A673 (cell line): Measurements from ENCODE around the gene KCNF1. TPM values are rescaled to one million over a fixed set of nuclear protein-coding genes. Genes with fewer than 3 reads are reported as not detected.

Source experiments
- BruUV-seq: library from RNA; stranded (reverse); fragments of 400-500 nt; replicated peaks from 2 replicates; lab custom pipeline; 2021; lab: Mats Ljungman, UMichigan
- CTCF ChIA-PET: fragments of 300-600 bp; sonication (Branson Sonifier 250); formaldehyde crosslinking; loops from one replicate; lab custom pipeline; 2022; ENCODE audit warnings: antibody characterized with exemption; lab: Charles Lee
- POLR2A ChIA-PET: fragments of 300-600 bp; sonication (Branson Sonifier 250); formaldehyde crosslinking; loops from one replicate; lab custom pipeline; 2022; ENCODE audit warnings: antibody characterized with exemption; ENCODE audit not compliant: low non-redundant PET; lab: Charles Lee
- DNase-seq: peaks from one replicate; pipeline ENCODE4 v3.0.0-alpha.2; 2015; ENCODE audit warnings: low spot score
- H3K27ac ChIP-seq: fragments of 200-600 bp; sonication (generic); 2 replicates; pipeline ENCODE4 v1.5.1; 2016; ENCODE audit warnings: mixed run types, low read depth, mild to moderate bottlenecking, mixed read lengths, antibody characterized with exemption, low read length; ENCODE audit not compliant: poor library complexity, severe bottlenecking
- H3K27me3 ChIP-seq: fragments of 200-600 bp; sonication (generic); replicated peaks from 2 replicates; pipeline ENCODE4 v1.6.1; 2017; ENCODE audit warnings: mixed run types, low read depth, mild to moderate bottlenecking, mixed read lengths, antibody characterized with exemption, low read length; ENCODE audit not compliant: insufficient read depth, poor library complexity
- H3K36me3 ChIP-seq: fragments of 200-600 bp; sonication (generic); 2 replicates; pipeline ENCODE4 v1.6.1; 2016; ENCODE audit warnings: mixed run types, mild to moderate bottlenecking, mixed read lengths, antibody characterized with exemption, low read length; ENCODE audit not compliant: insufficient read depth, poor library complexity, severe bottlenecking
- H3K4me1 ChIP-seq: fragments of 200-600 bp; sonication (generic); 2 replicates; pipeline ENCODE4 v1.6.1; 2017; ENCODE audit warnings: mixed run types, mild to moderate bottlenecking, mixed read lengths, antibody characterized with exemption, low read length; ENCODE audit not compliant: insufficient read depth, poor library complexity, severe bottlenecking
- H3K4me3 ChIP-seq: fragments of 200-600 bp; sonication (generic); 2 replicates; pipeline ENCODE4 v1.5.1; 2016; ENCODE audit warnings: low read depth, mixed run types, mild to moderate bottlenecking, mixed read lengths, low read length; ENCODE audit not compliant: poor library complexity, severe bottlenecking
- H3K9me3 ChIP-seq: fragments of 200-600 bp; sonication (generic); 2 replicates; pipeline ENCODE4 v1.6.1; 2016; ENCODE audit warnings: mixed run types, low read depth, mild to moderate bottlenecking, mixed read lengths, antibody characterized with exemption, low read length; ENCODE audit not compliant: poor library complexity, severe bottlenecking
- EZH2 ChIP-seq: fragments of 200-600 bp; sonication (generic); IDR thresholded peaks from 2 replicates; pipeline ENCODE4 v1.6.1; 2017; ENCODE audit warnings: borderline replicate concordance, low read depth, mild to moderate bottlenecking, mixed read lengths, antibody characterized with exemption, low read length; ENCODE audit not compliant: poor library complexity, severe bottlenecking
- intact Hi-C: fragments of 100-400 bp; cut with micrococcal nuclease; formaldehyde crosslinking; loops from one replicate; pipeline ENCODE4 v1.10.0; 2022; ENCODE audit not compliant: unreplicated experiment
- total RNA-seq: library from RNA; stranded (reverse); gene quantifications from 2 replicates; pipeline ENCODE4 v1.2.3, GENCODE V29; 2021
- TF ChIP-seq, protein P1 (sequence below): fragments of 300-800, 200-600 bp; sonication (generic); conservative IDR thresholded peaks from 2 replicates; pipeline ENCODE4 v1.5.1; 2017; ENCODE audit warnings: low read depth, mild to moderate bottlenecking, antibody characterized with exemption, low read length, moderate library complexity, mixed read lengths

The KCNF1 gene
- total RNA-seq, 1 experiment from 2014 or later = 0.32 TPM

- TF ChIP-seq, protein P1, sequence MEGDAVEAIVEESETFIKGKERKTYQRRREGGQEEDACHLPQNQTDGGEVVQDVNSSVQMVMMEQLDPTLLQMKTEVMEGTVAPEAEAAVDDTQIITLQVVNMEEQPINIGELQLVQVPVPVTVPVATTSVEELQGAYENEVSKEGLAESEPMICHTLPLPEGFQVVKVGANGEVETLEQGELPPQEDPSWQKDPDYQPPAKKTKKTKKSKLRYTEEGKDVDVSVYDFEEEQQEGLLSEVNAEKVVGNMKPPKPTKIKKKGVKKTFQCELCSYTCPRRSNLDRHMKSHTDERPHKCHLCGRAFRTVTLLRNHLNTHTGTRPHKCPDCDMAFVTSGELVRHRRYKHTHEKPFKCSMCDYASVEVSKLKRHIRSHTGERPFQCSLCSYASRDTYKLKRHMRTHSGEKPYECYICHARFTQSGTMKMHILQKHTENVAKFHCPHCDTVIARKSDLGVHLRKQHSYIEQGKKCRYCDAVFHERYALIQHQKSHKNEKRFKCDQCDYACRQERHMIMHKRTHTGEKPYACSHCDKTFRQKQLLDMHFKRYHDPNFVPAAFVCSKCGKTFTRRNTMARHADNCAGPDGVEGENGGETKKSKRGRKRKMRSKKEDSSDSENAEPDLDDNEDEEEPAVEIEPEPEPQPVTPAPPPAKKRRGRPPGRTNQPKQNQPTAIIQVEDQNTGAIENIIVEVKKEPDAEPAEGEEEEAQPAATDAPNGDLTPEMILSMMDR = no peak
- TF ChIP-seq EZH2 = no peak
- Histone ChIP-seq H3K27me3 (peaks cover 6% of the 10 kb centered on the region), H3K4me1 (peaks cover 4% of the 10 kb centered on the region), H3K27ac (no peak overlapping the region), H3K4me3 (no peak overlapping the region), H3K9me3 (no peaks in the 10 kb centered on the region), H3K36me3 (no peaks in the 10 kb centered on the region)
- POLR2A ChIA-PET = no interaction called here
- DNase-seq = no peak
- intact Hi-C loops = no loop called here
- BruUV-seq = no TSS peak
- CTCF ChIA-PET = interaction anchor here (1.0 kb wide), 1 partner anchor 76 kb away, joined by 3 read pairs; no protein-coding TSS in a partner anchor
Observed at GRCh38 chr2:10908195-10908594, 3.5 kb upstream of the KCNF1 start.

- ChIA-PET POLR2A (interaction anchor here (0.5 kb wide), 1 partner anchor 16 kb away, joined by 3 read pairs; no protein-coding TSS in a partner anchor), CTCF (interaction anchor here (0.6 to 1.0 kb wide), 6 partner anchors 9 to 92 kb away, joined by 3 to 6 read pairs (median 3); no protein-coding TSS in a partner anchor)
- peak; percentile 57 for DNase-seq
- Histone ChIP-seq H3K4me3 (no peak overlapping the region), H3K27ac (no peak overlapping the region), H3K9me3 (no peaks in the 10 kb centered on the region), H3K36me3 (no peaks in the 10 kb centered on the region), H3K27me3 (peaks cover 6% of the 10 kb centered on the region), H3K4me1 (peaks cover 4% of the 10 kb centered on the region)
- TF ChIP-seq, protein P1 = peak; percentile 79
- TF ChIP-seq EZH2 = no peak
- BruUV-seq = no TSS peak
- intact Hi-C loops = no loop called here
Observed at GRCh38 chr2:10909050-10909995, 2.4 kb upstream of the KCNF1 start.

- BruUV-seq = no TSS peak
- intact Hi-C loops = loop anchor here (5.0 to 10.0 kb wide), 2 partner anchors 78 to 215 kb away; no protein-coding TSS in a partner anchor
- POLR2A ChIA-PET = interaction anchor here (0.5 kb wide), 1 partner anchor 16 kb away, joined by 3 read pairs; no protein-coding TSS in a partner anchor
- TF ChIP-seq, protein P1 = peak; percentile 30; the same call in 1 of the 2 replicates
- no peak for TF ChIP-seq EZH2
- Histone ChIP-seq H3K36me3 (no peaks in the 10 kb centered on the region), H3K4me1 (peaks cover 4% of the 10 kb centered on the region), H3K4me3 (no peak overlapping the region), H3K27ac (no peak overlapping the region), H3K27me3 (peaks cover 6% of the 10 kb centered on the region), H3K9me3 (no peaks in the 10 kb centered on the region)
- CTCF ChIA-PET = interaction anchor here (0.6 to 1.0 kb wide), 5 partner anchors 9 to 92 kb away, joined by 3 to 6 read pairs (median 3); no protein-coding TSS in a partner anchor
- DNase-seq = no peak
Observed at GRCh38 chr2:10909996-10910341, 1.8 kb upstream of the KCNF1 start.
